Neural progenitor cell (in vitro differentiated cells): ENCODE results near the gene SNRPB.

Source experiments
- EZH2 ChIP-seq: fragments of 200-600 bp; sonication (generic); IDR thresholded peaks from 2 replicates; pipeline ENCODE4 v1.6.1; 2017; ENCODE audit warnings: antibody characterized with exemption, mild to moderate bottlenecking, moderate library complexity
- TF ChIP-seq, protein P1 (sequence below): fragments of 200-600 bp; sonication (generic); IDR thresholded peaks from 2 replicates; pipeline ENCODE4 v1.5.1; 2017; ENCODE audit warnings: antibody characterized with exemption, mild to moderate bottlenecking

DNA sequence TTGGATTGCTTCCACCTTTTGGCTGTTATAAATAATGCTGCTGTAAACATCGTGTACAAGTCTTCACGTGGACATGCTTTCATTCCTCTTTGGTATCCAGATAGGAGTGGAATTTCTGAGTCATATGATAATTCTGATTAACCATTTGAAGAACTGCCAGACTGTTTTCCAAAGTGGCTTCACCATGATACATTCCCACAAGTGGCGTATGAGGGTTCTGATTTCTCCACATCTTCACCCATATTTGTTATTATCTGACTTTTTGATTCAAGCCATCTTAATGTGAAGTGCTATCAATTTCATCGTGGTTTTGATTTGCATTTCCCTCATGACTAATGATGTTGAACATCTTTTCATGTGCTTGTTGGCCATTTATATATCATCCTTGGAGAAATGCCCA, 2.9 kb upstream of the SNRPB start:
- TF ChIP-seq, protein P1, sequence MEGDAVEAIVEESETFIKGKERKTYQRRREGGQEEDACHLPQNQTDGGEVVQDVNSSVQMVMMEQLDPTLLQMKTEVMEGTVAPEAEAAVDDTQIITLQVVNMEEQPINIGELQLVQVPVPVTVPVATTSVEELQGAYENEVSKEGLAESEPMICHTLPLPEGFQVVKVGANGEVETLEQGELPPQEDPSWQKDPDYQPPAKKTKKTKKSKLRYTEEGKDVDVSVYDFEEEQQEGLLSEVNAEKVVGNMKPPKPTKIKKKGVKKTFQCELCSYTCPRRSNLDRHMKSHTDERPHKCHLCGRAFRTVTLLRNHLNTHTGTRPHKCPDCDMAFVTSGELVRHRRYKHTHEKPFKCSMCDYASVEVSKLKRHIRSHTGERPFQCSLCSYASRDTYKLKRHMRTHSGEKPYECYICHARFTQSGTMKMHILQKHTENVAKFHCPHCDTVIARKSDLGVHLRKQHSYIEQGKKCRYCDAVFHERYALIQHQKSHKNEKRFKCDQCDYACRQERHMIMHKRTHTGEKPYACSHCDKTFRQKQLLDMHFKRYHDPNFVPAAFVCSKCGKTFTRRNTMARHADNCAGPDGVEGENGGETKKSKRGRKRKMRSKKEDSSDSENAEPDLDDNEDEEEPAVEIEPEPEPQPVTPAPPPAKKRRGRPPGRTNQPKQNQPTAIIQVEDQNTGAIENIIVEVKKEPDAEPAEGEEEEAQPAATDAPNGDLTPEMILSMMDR, result no peak
- no peak for TF ChIP-seq EZH2
